ENCODE results near the gene CANX.
"Not testable (repeated sequence)": the region's sequence is repeated elsewhere in the genome, so short reads cannot be mapped to it uniquely, and the experiment has no call there.

Gene CANX

GRCh38 chr5:179698935-179699615 is at the start of gene CANX:
Gene CANX, plus strand, starts transcription at chr5:179698967. Its CDS starts 6,715 bp downstream, at chr5:179705682.
- no peak for DNase-seq (ENCODE audit: low read depth in 2 of 2)

GRCh38 chr5:179649166-179649703 is 49.5 kb upstream of the CANX start:
- not testable (repeated sequence) for DNase-seq (ENCODE audit: low read depth in 2 of 2)

- DNase-seq (ENCODE audit: low read depth in 2 of 2): not testable (repeated sequence)
These were observed 48.5 kb upstream of the CANX start for GRCh38 chr5:179650245-179650644.

- DNase-seq (ENCODE audit: low read depth in 2 of 2): not testable (repeated sequence)
These were observed 45.6 kb upstream of the CANX start for GRCh38 chr5:179653135-179653534.

- DNase-seq (ENCODE audit: low read depth in 2 of 2): not testable (repeated sequence)
These were observed 41.2 kb upstream of the CANX start for GRCh38 chr5:179657302-179658178.

GRCh38 chr5:179658179-179658856 is 40.4 kb upstream of the CANX start:
- not testable (repeated sequence) for DNase-seq (ENCODE audit: low read depth in 2 of 2)

GRCh38 chr5:179661647-179662046 is 37.1 kb upstream of the CANX start:
- DNase-seq (ENCODE audit: low read depth in 2 of 2): not testable (repeated sequence)

- DNase-seq (ENCODE audit: low read depth in 2 of 2): peak in 1 of 2 donors; percentile 38
These were observed 30.4 kb upstream of the CANX start for GRCh38 chr5:179668391-179668790.

GRCh38 chr5:179678223-179679013 is 20.3 kb upstream of the CANX start:
- peak; percentile 91 to 94 for DNase-seq (ENCODE audit: low read depth in 2 of 2)

GRCh38 chr5:179679014-179679674 is 19.6 kb upstream of the CANX start:
- peak; percentile 48 to 64 for DNase-seq (ENCODE audit: low read depth in 2 of 2)

GRCh38 chr5:179680014-179680779 is 18.6 kb upstream of the CANX start:
- no peak for DNase-seq (ENCODE audit: low read depth in 2 of 2)

GRCh38 chr5:179680780-179681401 is 17.9 kb upstream of the CANX start, which contains the start of gene CBY3:
Gene CBY3, minus strand, starts transcription at chr5:179681034. Its CDS starts 116 bp downstream, at chr5:179680918.
- DNase-seq (ENCODE audit: low read depth in 2 of 2): no peak

- not testable (repeated sequence) for DNase-seq (ENCODE audit: low read depth in 2 of 2)
These were observed 9.6 kb upstream of the CANX start for GRCh38 chr5:179689212-179689611.

GRCh38 chr5:179694561-179694960 is 4.2 kb upstream of the CANX start:
- no peak for DNase-seq (ENCODE audit: low read depth in 2 of 2)

- DNase-seq (ENCODE audit: low read depth in 2 of 2): no peak
These were observed 2.2 kb upstream of the CANX start for GRCh38 chr5:179696603-179697002.

- no peak for DNase-seq (ENCODE audit: low read depth in 2 of 2)
These were observed 1.7 kb upstream of the CANX start for GRCh38 chr5:179697108-179697507.

GRCh38 chr5:179697543-179697942 is 1.2 kb upstream of the CANX start:
- not testable (repeated sequence) for DNase-seq (ENCODE audit: low read depth in 2 of 2)

- DNase-seq (ENCODE audit: low read depth in 2 of 2): peak; percentile 98 to 99
These were observed 503 bp upstream of the CANX start for GRCh38 chr5:179697993-179698934.
